HepG2 (cell line): ENCODE data around the gene ARHGEF16. TPM values are rescaled to one million over a fixed set of nuclear protein-coding genes. Genes with fewer than 3 reads are reported as not detected.

Experiments used
- ATAC-seq: fragments of 200-7000 bp; cut with Tn5 transposase; 3 replicates; pipeline ENCODE4 v1.9.1; 2020; ENCODE audit warnings: mild to moderate bottlenecking, moderate library complexity
- BruUV-seq: library from RNA; stranded (reverse); fragments of 400-500 nt; replicated peaks from 2 replicates; lab custom pipeline; 2021; lab: Mats Ljungman, UMichigan
- CTCF ChIA-PET: fragments of 300-600 bp; formaldehyde crosslinking; extraction: SDS; loops from one replicate; lab custom pipeline; 2021; ENCODE audit warnings: low total read pairs, inconsistent platforms, low intra/inter-chr PET ratio; lab: Yijun Ruan, JAX
- POLR2A ChIA-PET: fragments of 350-600 bp; sonication (Branson Sonifier 250); formaldehyde crosslinking; loops from one replicate; lab custom pipeline; 2020; ENCODE audit warnings: antibody characterized with exemption, inconsistent platforms; lab: Yijun Ruan, JAX
- DNase-seq: peaks from one replicate; pipeline ENCODE4 v3.0.0-alpha.2; 2015; ENCODE audit warnings: low spot score
- FAIRE-seq: peaks from 3 replicates; lab custom pipeline; 2011; peaks lifted over from hg19 to GRCh38; lab: Jason Lieb, UNC
- H2AFZ ChIP-seq: one replicate; pipeline ENCODE4 v1.6.1; 2011; ENCODE audit warnings: low read length, inconsistent platforms
- H3K27ac ChIP-seq: fragments of 300-600 bp; 3 replicates; pipeline ENCODE4 v1.8.0; 2011; ENCODE audit warnings: mixed run types, mild to moderate bottlenecking, mixed read lengths, low read length, inconsistent platforms; ENCODE audit not compliant: insufficient read depth; ENCODE audit errors: extremely low read length
- H3K27me3 ChIP-seq, 2 experiments: fragments of 200-600 bp in 1 of 2; 2 replicates in 1 of 2; 3 replicates in 1 of 2; pipeline versions ENCODE4 v1.6.0 to v1.8.0; 2011; ENCODE audit warnings: low read length in 2 of 2, mild to moderate bottlenecking in 2 of 2, moderate library complexity in 2 of 2, inconsistent platforms in 1 of 2; ENCODE audit not compliant: insufficient read depth in 2 of 2, control insufficient read depth in 1 of 2
- H3K36me3 ChIP-seq, 2 experiments: fragments of 200-600 bp in 1 of 2; replicated peaks in 1 of 2; 2 replicates in 1 of 2; 3 replicates in 1 of 2; pipeline versions ENCODE4 v1.5.1 to v1.8.0; 2011; ENCODE audit warnings: low read length in 2 of 2, inconsistent platforms in 1 of 2; ENCODE audit not compliant: insufficient read depth in 2 of 2, control insufficient read depth in 1 of 2
- H3K4me1 ChIP-seq: 2 replicates; pipeline ENCODE4 v1.5.1; 2012; ENCODE audit warnings: low read length, inconsistent platforms; ENCODE audit not compliant: insufficient read depth
- H3K4me2 ChIP-seq: 2 replicates; pipeline ENCODE4 v1.6.0; 2011; ENCODE audit warnings: low read depth, low read length, inconsistent platforms
- H3K4me3 ChIP-seq, 3 experiments: fragments of 200-600 bp in 1 of 3; sonication (generic), shearing (Covaris generic) in 1 of 3; replicated peaks in 1 of 3; 2 replicates each; pipeline ENCODE4 v1.5.1; 2011 to 2016; ENCODE audit warnings: low read length in 3 of 3, inconsistent platforms in 2 of 3, low read depth in 2 of 3, mild to moderate bottlenecking in 2 of 3, control low read depth in 1 of 3, mixed read lengths in 1 of 3; ENCODE audit not compliant: insufficient read depth in 1 of 3
- H3K79me2 ChIP-seq: one replicate; pipeline ENCODE4 v1.6.1; 2011; ENCODE audit warnings: low read length, inconsistent platforms; ENCODE audit not compliant: insufficient read depth
- H3K9ac ChIP-seq: 2 replicates; pipeline ENCODE4 v1.6.0; 2011; ENCODE audit warnings: mild to moderate bottlenecking, low read depth, low read length, inconsistent platforms; ENCODE audit not compliant: insufficient read depth
- H3K9me3 ChIP-seq: 2 replicates; pipeline ENCODE4 v1.5.1; 2012; ENCODE audit warnings: mild to moderate bottlenecking, low read length
- H4K20me1 ChIP-seq: 2 replicates; pipeline ENCODE4 v1.6.0; 2011; ENCODE audit warnings: inconsistent platforms, mild to moderate bottlenecking, low read length, moderate library complexity; ENCODE audit not compliant: insufficient read depth
- AGO1 ChIP-seq: fragments of 200-400 bp; formaldehyde crosslinking; IDR thresholded peaks from 2 replicates; pipeline ENCODE4 v1.6.1; 2017; ENCODE audit warnings: mild to moderate bottlenecking, low read depth, low read length, moderate library complexity; ENCODE audit not compliant: poor library complexity, severe bottlenecking
- MTA1 ChIP-seq: sonication (generic); formaldehyde crosslinking; IDR thresholded peaks from 2 replicates; pipeline ENCODE4 v1.4.0; 2020; ENCODE audit warnings: missing genetic modification reagents, mild to moderate bottlenecking, borderline replicate concordance
- NCOR1 ChIP-seq: fragments of 200-600 bp; sonication (generic); IDR thresholded peaks from 2 replicates; pipeline ENCODE4 v1.7.0; 2017; ENCODE audit warnings: antibody characterized with exemption, low read length, borderline replicate concordance
- NRL ChIP-seq: sonication (generic); formaldehyde crosslinking; IDR thresholded peaks from 2 replicates; pipeline ENCODE4 v1.5.0; 2020; ENCODE audit warnings: missing genetic modification reagents, mild to moderate bottlenecking, moderate library complexity, borderline replicate concordance
- PHB2 ChIP-seq: fragments of 450-650 bp; IDR thresholded peaks from 2 replicates; pipeline ENCODE4 v1.6.1; 2018; ENCODE audit not compliant: partially characterized antibody
- RBFOX2 ChIP-seq: fragments of 200-400 bp; formaldehyde crosslinking; IDR thresholded peaks from 2 replicates; pipeline ENCODE4 v1.6.1; 2017; ENCODE audit warnings: low read depth, mild to moderate bottlenecking, low read length
- SOX6 ChIP-seq, 2 experiments: fragments of 450-650 bp in 1 of 2; sonication (generic) in 1 of 2; formaldehyde crosslinking in 1 of 2; IDR thresholded peaks; 2 replicates each; pipeline versions ENCODE4 v1.4.0 to v1.6.1; 2017 to 2020; ENCODE audit warnings: antibody characterized with exemption in 1 of 2, mild to moderate bottlenecking in 1 of 2, missing genetic modification reagents in 1 of 2
- ZNF431 ChIP-seq: sonication (generic); formaldehyde crosslinking; IDR thresholded peaks from 2 replicates; pipeline ENCODE4 v1.9.0; 2022; ENCODE audit warnings: missing genetic modification reagents, low read depth, mild to moderate bottlenecking, borderline replicate concordance
- ZNF737 ChIP-seq: sonication (generic); formaldehyde crosslinking; IDR thresholded peaks from 2 replicates; pipeline ENCODE4 v1.5.0; 2020; ENCODE audit warnings: missing genetic modification reagents, mild to moderate bottlenecking, borderline replicate concordance
- WGBS: methylation state at CpG from one replicate; pipeline ENCODE4 v1.1.6; 2017; ENCODE audit warnings: low lambda C conversion rate; 5-methylcytosine and 5-hydroxymethylcytosine counted together
- in situ Hi-C: cut with HindIII; loops from 2 replicates; pipeline ENCODE4 v1.10.0; 2017; ENCODE audit warnings: low pct_unique_long_range_greater_than_20kb; ENCODE audit not compliant: extremely low pct_ligation_motif_present
- intact Hi-C: fragments of 100-400 bp; cut with micrococcal nuclease; formaldehyde crosslinking; loops from one replicate; pipeline ENCODE4 v1.10.0; 2022; ENCODE audit not compliant: unreplicated experiment
- polyA plus RNA-seq, 8 experiments: library from polyadenylated mRNA; depleted of rRNA in 3 of 8; stranded (reverse) in 7 of 8; unstranded in 1 of 8; fragments of >200 nt; fragmentation: Illumina TruSeq in 4 of 8; extraction: Trizol in 4 of 8; gene quantifications; 2 replicates each; pipeline versions ENCODE4 v1.2.1 to v1.2.3, GENCODE V29; 2011 to 2016; ENCODE audit warnings: low read depth in 4 of 8, missing spikeins in 1 of 8, mixed read lengths in 1 of 8; ENCODE audit not compliant: insufficient read depth in 1 of 8
- total RNA-seq, 5 experiments: library from RNA; depleted of rRNA; stranded (reverse); fragments of >200 nt; fragmentation: Illumina TruSeq; extraction: Trizol; gene quantifications; 2 replicates each; pipeline ENCODE4 v1.2.3, GENCODE V29; 2016; ENCODE audit warnings: low read depth in 1 of 5
- TF ChIP-seq, protein P1 (sequence below): sonication (generic); formaldehyde crosslinking; IDR thresholded peaks from 2 replicates; pipeline ENCODE4 v1.4.0; 2020; ENCODE audit warnings: missing genetic modification reagents
- TF ChIP-seq, protein P2 (sequence below): sonication (generic); formaldehyde crosslinking; IDR thresholded peaks from 2 replicates; pipeline ENCODE4 v1.4.0; 2020; ENCODE audit warnings: missing genetic modification reagents
- TF ChIP-seq, protein P3 (sequence below): sonication (generic); formaldehyde crosslinking; IDR thresholded peaks from 2 replicates; pipeline ENCODE4 v1.5.1; 2020; ENCODE audit warnings: mild to moderate bottlenecking, missing genetic modification reagents, borderline replicate concordance
- TF ChIP-seq, protein P4 (sequence below): sonication (generic); formaldehyde crosslinking; IDR thresholded peaks from 2 replicates; pipeline ENCODE4 v1.4.0; 2020; ENCODE audit warnings: missing genetic modification reagents, mild to moderate bottlenecking, borderline replicate concordance

Gene ARHGEF16
- total and polyA plus RNA-seq, 2 of the 13 experiments (the other 11 are each of a cell fraction or from before 2014, with no cell fraction given): 20.3 to 39.9 TPM

DNA sequence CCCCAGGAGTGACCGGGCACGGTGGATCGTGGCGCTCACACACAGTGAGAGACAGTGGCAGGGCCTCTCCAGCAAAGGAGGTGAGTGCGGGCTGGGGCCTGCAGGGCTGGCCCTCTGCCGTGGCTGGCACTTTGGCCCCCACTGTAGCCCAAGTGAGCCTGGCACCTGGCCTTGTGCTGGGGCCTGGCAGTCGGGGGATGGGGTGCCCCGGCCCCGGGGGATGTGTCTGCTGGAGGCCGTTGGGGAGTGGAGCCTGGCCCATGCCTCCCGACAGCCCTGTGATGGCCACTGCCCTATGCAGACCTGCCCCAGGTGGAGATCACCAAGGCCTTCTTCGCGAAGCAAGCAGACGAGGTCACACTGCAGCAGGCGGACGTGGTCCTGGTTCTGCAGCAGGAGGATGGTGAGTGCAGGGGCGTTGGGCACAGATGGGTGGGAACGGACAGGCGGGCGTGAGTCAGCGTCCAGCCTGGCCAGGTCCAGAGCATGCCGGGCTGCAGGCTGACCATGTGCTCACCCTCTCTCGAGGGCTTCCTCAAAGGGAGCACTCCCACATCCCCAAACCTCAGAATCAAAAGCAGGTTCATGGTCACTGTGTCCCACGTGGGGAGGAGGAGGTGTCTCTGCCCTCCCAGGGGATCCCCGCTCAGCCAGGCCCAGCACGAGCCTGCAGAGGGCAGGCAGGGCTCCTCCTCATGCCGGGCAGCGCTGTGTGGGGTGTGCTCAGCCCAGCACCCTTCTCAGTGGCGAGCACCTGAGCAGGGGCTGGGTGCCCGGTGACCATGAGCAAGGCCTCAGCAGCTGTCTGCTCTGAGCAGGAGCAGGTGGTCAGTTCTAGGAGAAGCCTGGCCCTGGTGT is 25.3 kb downstream of the ARHGEF16 start:
- H2AFZ ChIP-seq: no peak overlapping the region
- DNase-seq: no peak
- no peaks in the 10 kb centered on the region for H3K79me2 ChIP-seq
- ChIA-PET POLR2A (interaction anchor here (1.3 to 3.6 kb wide), 4 partner anchors 8 to 27 kb away, joined by 4 to 20 read pairs (median 12); no protein-coding TSS in a partner anchor), CTCF (interaction anchor here (1.1 kb wide), 1 partner anchor 26 kb away, joined by 3 read pairs; no protein-coding TSS in a partner anchor)
- 85% methylated on average over 15 of the region's 30 CpGs for WGBS
- H3K4me1 ChIP-seq: peaks cover 40% of the 10 kb centered on the region
- peak overlapping the region; percentile 58 for H3K27ac ChIP-seq
- no peak for FAIRE-seq
- H3K9me3 ChIP-seq: no peaks in the 10 kb centered on the region
- in situ Hi-C loops (loop anchor here (5.0 kb wide), 2 partner anchors 37 to 143 kb away; no protein-coding TSS in a partner anchor), intact Hi-C loops (no loop called here)
- H3K4me2 ChIP-seq: no peak overlapping the region; the same call in 1 of the 2 replicates
- BruUV-seq: no TSS peak
- H3K36me3 ChIP-seq: peaks cover 8 to 14% of the 10 kb centered on the region in 2 experiments; a peak in 3 of 5 replicates
- H4K20me1 ChIP-seq: no peaks in the 10 kb centered on the region
- H3K9ac ChIP-seq: 0 out of 2 replicates have a peak overlapping the region, but pooled peaks have one; percentile 18
- peak; percentile 28 for ATAC-seq
- no peak overlapping the region for H3K4me3 ChIP-seq
- no peaks in the 10 kb centered on the region for H3K27me3 ChIP-seq
- peak; percentile 52; the same call in 1 of the 2 replicates for TF ChIP-seq RBFOX2
- TF ChIP-seq ZNF431 (CRISPR knock-in tag): 0 out of 2 replicates have a peak, but pooled peaks have one; percentile 17
- peak; percentile 56 for TF ChIP-seq AGO1
- no peak for TF ChIP-seq PHB2
- TF ChIP-seq, protein P1, sequence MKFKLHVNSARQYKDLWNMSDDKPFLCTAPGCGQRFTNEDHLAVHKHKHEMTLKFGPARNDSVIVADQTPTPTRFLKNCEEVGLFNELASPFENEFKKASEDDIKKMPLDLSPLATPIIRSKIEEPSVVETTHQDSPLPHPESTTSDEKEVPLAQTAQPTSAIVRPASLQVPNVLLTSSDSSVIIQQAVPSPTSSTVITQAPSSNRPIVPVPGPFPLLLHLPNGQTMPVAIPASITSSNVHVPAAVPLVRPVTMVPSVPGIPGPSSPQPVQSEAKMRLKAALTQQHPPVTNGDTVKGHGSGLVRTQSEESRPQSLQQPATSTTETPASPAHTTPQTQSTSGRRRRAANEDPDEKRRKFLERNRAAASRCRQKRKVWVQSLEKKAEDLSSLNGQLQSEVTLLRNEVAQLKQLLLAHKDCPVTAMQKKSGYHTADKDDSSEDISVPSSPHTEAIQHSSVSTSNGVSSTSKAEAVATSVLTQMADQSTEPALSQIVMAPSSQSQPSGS: no peak
- TF ChIP-seq SOX6 (IDR thresholded peaks at IDR 0.05): no peak
- no peak for TF ChIP-seq SOX6 (CRISPR knock-in tag; IDR thresholded peaks at IDR 0.05)
- 0 out of 2 replicates have a peak, but pooled peaks have one; percentile 44 for TF ChIP-seq NCOR1
- TF ChIP-seq, protein P2, sequence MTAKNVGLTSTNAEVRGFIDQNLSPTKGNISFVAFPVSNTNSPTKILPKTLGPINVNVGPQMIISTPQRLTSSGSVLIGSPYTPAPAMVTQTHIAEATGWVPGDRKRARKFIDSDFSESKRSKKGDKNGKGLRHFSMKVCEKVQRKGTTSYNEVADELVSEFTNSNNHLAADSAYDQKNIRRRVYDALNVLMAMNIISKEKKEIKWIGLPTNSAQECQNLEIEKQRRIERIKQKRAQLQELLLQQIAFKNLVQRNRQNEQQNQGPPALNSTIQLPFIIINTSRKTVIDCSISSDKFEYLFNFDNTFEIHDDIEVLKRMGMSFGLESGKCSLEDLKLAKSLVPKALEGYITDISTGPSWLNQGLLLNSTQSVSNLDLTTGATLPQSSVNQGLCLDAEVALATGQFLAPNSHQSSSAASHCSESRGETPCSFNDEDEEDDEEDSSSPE (CRISPR knock-in tag): 0 out of 2 replicates have a peak, but pooled peaks have one; percentile 35
- 0 out of 2 replicates have a peak, but pooled peaks have one; percentile 40 for TF ChIP-seq NRL (CRISPR knock-in tag)
- TF ChIP-seq, protein P3, sequence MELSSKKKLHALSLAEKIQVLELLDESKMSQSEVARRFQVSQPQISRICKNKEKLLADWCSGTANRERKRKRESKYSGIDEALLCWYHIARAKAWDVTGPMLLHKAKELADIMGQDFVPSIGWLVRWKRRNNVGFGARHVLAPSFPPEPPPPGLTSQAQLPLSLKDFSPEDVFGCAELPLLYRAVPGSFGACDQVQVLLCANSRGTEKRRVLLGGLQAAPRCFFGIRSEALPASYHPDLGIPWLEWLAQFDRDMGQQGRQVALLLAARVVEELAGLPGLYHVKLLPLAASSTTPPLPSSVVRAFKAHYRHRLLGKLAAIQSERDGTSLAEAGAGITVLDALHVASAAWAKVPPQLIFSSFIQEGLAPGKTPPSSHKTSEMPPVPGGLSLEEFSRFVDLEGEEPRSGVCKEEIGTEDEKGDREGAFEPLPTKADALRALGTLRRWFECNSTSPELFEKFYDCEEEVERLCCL (CRISPR knock-in tag): no peak
- TF ChIP-seq, protein P4, sequence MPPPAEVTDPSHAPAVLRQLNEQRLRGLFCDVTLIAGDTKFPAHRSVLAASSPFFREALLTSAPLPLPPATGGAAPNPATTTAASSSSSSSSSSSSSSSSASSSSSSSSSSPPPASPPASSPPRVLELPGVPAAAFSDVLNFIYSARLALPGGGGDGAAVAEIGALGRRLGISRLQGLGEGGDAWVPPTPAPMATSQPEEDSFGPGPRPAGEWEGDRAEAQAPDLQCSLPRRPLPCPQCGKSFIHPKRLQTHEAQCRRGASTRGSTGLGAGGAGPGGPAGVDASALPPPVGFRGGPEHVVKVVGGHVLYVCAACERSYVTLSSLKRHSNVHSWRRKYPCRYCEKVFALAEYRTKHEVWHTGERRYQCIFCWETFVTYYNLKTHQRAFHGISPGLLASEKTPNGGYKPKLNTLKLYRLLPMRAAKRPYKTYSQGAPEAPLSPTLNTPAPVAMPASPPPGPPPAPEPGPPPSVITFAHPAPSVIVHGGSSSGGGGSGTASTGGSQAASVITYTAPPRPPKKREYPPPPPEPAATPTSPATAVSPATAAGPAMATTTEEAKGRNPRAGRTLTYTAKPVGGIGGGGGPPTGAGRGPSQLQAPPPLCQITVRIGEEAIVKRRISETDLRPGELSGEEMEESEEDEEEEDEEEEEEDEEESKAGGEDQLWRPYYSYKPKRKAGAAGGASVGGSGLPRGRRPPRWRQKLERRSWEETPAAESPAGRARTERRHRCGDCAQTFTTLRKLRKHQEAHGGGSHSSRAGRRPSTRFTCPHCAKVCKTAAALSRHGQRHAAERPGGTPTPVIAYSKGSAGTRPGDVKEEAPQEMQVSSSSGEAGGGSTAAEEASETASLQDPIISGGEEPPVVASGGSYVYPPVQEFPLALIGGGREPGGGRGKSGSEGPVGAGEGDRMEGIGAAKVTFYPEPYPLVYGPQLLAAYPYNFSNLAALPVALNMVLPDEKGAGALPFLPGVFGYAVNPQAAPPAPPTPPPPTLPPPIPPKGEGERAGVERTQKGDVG: no peak
- 0 out of 2 replicates have a peak, but pooled peaks have one; percentile 11 for TF ChIP-seq ZNF737
- TF ChIP-seq MTA1 (CRISPR knock-in tag): 0 out of 2 replicates have a peak, but pooled peaks have one; percentile 28
